Endothelial cell of umbilical vein (primary cell): ENCODE data around the gene ZNF48. TPM values are rescaled to one million over a fixed set of nuclear protein-coding genes. Genes with fewer than 3 reads are reported as not detected.

Experiments used
- BruUV-seq: library from RNA; stranded (reverse); fragments of 400-500 nt; replicated peaks from 2 replicates; lab custom pipeline; 2021; lab: Mats Ljungman, UMichigan
- CTCF ChIA-PET: fragments of 300-600, 350-600 bp; sonication (Branson Sonifier 250); formaldehyde crosslinking; loops from one replicate; lab custom pipeline; 2021; ENCODE audit warnings: antibody characterized with exemption, inconsistent platforms; lab: Charles Lee
- POLR2A ChIA-PET: fragments of 300-600, 350-600 bp; sonication (Branson Sonifier 250); formaldehyde crosslinking; loops from one replicate; lab custom pipeline; 2021; ENCODE audit warnings: antibody characterized with exemption, inconsistent platforms; lab: Charles Lee
- DNase-seq: peaks from one replicate; pipeline ENCODE4 v3.0.0-alpha.2; 2011; ENCODE audit warnings: low read depth, low spot score
- FAIRE-seq: peaks from 2 replicates; lab custom pipeline; 2011; peaks lifted over from hg19 to GRCh38; lab: Jason Lieb, UNC
- H2AFZ ChIP-seq: 2 replicates; pipeline ENCODE4 v1.6.0; 2012; ENCODE audit warnings: low read depth, low read length, control low read depth, inconsistent platforms
- H3K27ac ChIP-seq: 2 replicates; pipeline ENCODE4 v1.5.1; 2011; ENCODE audit warnings: low read depth, mild to moderate bottlenecking, control low read depth, low read length, moderate library complexity; ENCODE audit not compliant: insufficient read depth
- H3K27me3 ChIP-seq, 2 experiments: 2 replicates each; pipeline versions ENCODE4 v1.6.0 to v1.6.1; 2011; ENCODE audit warnings: low read length in 2 of 2, mixed read lengths in 1 of 2; ENCODE audit not compliant: control insufficient read depth in 2 of 2, insufficient read depth in 2 of 2
- H3K36me3 ChIP-seq, 2 experiments: 2 replicates in 1 of 2; 3 replicates in 1 of 2; pipeline ENCODE4 v1.5.1; 2011; ENCODE audit warnings: low read length in 2 of 2, mild to moderate bottlenecking in 1 of 2, moderate library complexity in 1 of 2; ENCODE audit not compliant: control insufficient read depth in 2 of 2, insufficient read depth in 2 of 2; ENCODE audit errors: extremely low read depth in 1 of 2
- H3K4me1 ChIP-seq: 3 replicates; pipeline ENCODE4 v1.5.1; 2011; ENCODE audit warnings: mild to moderate bottlenecking, low read length; ENCODE audit not compliant: control insufficient read depth, insufficient read depth; ENCODE audit errors: extremely low read depth
- H3K4me2 ChIP-seq: 2 replicates; pipeline ENCODE4 v1.6.1; 2011; ENCODE audit warnings: low read length, control low read depth, mixed read lengths; ENCODE audit not compliant: insufficient read depth
- H3K4me3 ChIP-seq, 3 experiments: fragments of 200-600 bp in 1 of 3; sonication (generic), shearing (Covaris generic) in 1 of 3; replicated peaks in 1 of 3; 2 replicates each; pipeline ENCODE4 v1.5.1; 2011 to 2016; ENCODE audit warnings: control low read depth in 3 of 3, low read length in 3 of 3, mild to moderate bottlenecking in 2 of 3, inconsistent platforms in 1 of 3, low read depth in 1 of 3, moderate library complexity in 1 of 3; ENCODE audit not compliant: insufficient read depth in 1 of 3
- H3K79me2 ChIP-seq: 2 replicates; pipeline ENCODE4 v1.6.0; 2012; ENCODE audit warnings: low read length, inconsistent platforms; ENCODE audit not compliant: control insufficient read depth, insufficient read depth
- H3K9ac ChIP-seq: replicated peaks from 2 replicates; pipeline ENCODE3; 2011; ENCODE audit warnings: low read length, control low read depth; ENCODE audit not compliant: insufficient read depth; ENCODE audit errors: extremely low read depth
- H3K9me1 ChIP-seq: replicated peaks from 3 replicates; pipeline ENCODE4 v1.6.0; 2011; ENCODE audit warnings: mild to moderate bottlenecking, low read length; ENCODE audit not compliant: control insufficient read depth, insufficient read depth; ENCODE audit errors: extremely low read depth
- H3K9me3 ChIP-seq: replicated peaks from 2 replicates; pipeline ENCODE4 v1.5.1; 2012; ENCODE audit warnings: low read length, inconsistent platforms; ENCODE audit not compliant: control insufficient read depth, insufficient read depth
- H4K20me1 ChIP-seq: replicated peaks from 2 replicates; pipeline ENCODE3; 2011; ENCODE audit warnings: mild to moderate bottlenecking, low read length; ENCODE audit not compliant: control insufficient read depth, insufficient read depth; ENCODE audit errors: extremely low read depth
- CTCF ChIP-seq, 2 donors: IDR thresholded peaks; 1 replicate in 1 of 2; 2 replicates in 1 of 2; pipeline ENCODE4 v1.5.1; 2011; ENCODE audit warnings: low read length in 2 of 2, mild to moderate bottlenecking in 2 of 2, moderate library complexity in 2 of 2, control low read depth in 1 of 2, inconsistent platforms in 1 of 2, low read depth in 1 of 2; ENCODE audit not compliant: insufficient read depth in 1 of 2; ENCODE audit errors: extremely low read depth in 1 of 2
- EZH2 ChIP-seq: IDR thresholded peaks from 2 replicates; pipeline ENCODE4 v1.6.1; 2012; ENCODE audit warnings: borderline replicate concordance, low read depth, mild to moderate bottlenecking, moderate library complexity, low read length, inconsistent platforms; ENCODE audit not compliant: severe bottlenecking
- FOS ChIP-seq: IDR thresholded peaks from 2 replicates; pipeline ENCODE4 v1.6.1; 2011; ENCODE audit warnings: mild to moderate bottlenecking, low read length, moderate library complexity, borderline replicate concordance; ENCODE audit not compliant: insufficient read depth
- GATA2 ChIP-seq: IDR thresholded peaks from 2 replicates; pipeline ENCODE4 v1.7.0; 2011; ENCODE audit warnings: low read depth, mild to moderate bottlenecking, moderate library complexity, mixed read lengths, low read length; ENCODE audit not compliant: insufficient read length, insufficient read depth
- JUN ChIP-seq: IDR thresholded peaks from 2 replicates; pipeline ENCODE4 v1.6.1; 2011; ENCODE audit warnings: borderline replicate concordance, low read depth; ENCODE audit not compliant: insufficient read length, insufficient read depth
- MYC ChIP-seq: IDR thresholded peaks from one replicate; pipeline ENCODE4 v1.6.1; 2011; ENCODE audit warnings: mild to moderate bottlenecking, low read depth, low read length
- POLR2A ChIP-seq: IDR thresholded peaks from 2 replicates; pipeline ENCODE4 v1.6.1; 2012; ENCODE audit warnings: low read depth, mild to moderate bottlenecking, control low read depth, low read length
- POLR2AphosphoS5 ChIP-seq: IDR thresholded peaks from 2 replicates; pipeline ENCODE4 v1.6.1; 2012; ENCODE audit warnings: low read depth, mild to moderate bottlenecking, control low read depth, low read length, moderate library complexity; ENCODE audit not compliant: insufficient read depth
- dilution Hi-C: fragments of 300-500 bp; cut with MboI; formaldehyde crosslinking; loops from one replicate; pipeline ENCODE4 v1.15.0; 2019; ENCODE audit warnings: low sequenced_read_pairs; ENCODE audit not compliant: extremely low pct_ligation_motif_present
- intact Hi-C: fragments of 100-400 bp; cut with micrococcal nuclease; formaldehyde crosslinking; loops from one replicate; pipeline ENCODE4 v1.10.0; 2022
- polyA plus RNA-seq, 4 experiments: library from polyadenylated mRNA; depleted of rRNA in 3 of 4; stranded (reverse) in 3 of 4; unstranded in 1 of 4; fragments of >200 nt; gene quantifications; 2 replicates each; pipeline versions ENCODE4 v1.2.1 to v1.2.3, GENCODE V29; 2011 to 2012; ENCODE audit warnings: missing spikeins in 1 of 4
- total RNA-seq: library from RNA; stranded (reverse); gene quantifications from 2 replicates; pipeline ENCODE4 v1.2.3, GENCODE V29; 2021
- TF ChIP-seq, protein P1 (sequence below): IDR thresholded peaks from 2 replicates; pipeline ENCODE4 v1.6.1; 2011; ENCODE audit not compliant: insufficient read depth, insufficient read length

ZNF48 gene
- total and polyA plus RNA-seq, 2 donors (not counting 3 experiments of a cell fraction or from before 2014, with no cell fraction given), result 15.3 to 16.1 TPM

DNA sequence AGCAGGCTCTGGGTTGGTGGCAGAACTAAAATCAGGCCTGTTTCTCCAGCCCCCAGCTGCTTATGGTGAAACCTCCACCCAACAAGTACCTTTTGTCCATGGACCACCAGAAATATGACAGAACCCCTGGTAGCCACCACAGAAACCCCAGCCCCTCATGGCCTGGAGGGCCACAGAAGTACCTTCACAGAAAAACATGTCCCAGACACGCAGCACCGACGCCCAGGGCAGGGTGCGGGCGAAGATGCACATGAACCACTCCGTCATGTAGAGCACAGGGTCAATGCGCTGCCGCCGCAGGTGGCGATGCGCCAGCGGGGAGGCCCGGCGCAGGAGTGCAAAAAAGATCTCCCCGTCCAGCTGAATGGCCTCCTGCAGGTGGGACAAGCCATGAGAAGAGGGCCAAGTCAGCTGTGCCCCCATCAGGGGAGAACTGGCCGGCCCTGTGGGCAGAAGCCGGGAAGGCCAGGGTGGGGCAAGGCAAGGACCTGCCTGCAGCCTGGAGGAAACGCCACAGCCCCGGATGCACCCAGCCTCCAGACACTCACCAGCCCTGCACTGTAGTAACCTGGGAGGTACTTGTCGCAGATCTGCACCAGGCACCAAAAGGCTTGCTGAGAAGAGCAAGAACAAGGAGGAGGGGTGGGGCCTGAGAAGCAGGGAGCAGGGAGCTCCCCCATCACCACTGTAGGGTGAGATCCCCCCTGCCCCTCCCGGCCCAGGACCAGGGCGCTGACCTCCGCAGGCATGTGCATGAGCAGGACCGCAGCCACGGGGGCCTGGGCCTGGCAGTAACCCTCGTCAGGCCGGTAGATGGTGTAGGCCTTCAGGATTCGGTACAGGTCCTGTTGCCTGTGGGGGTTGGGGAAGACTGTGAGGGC lies 36.0 kb upstream of the ZNF48 start:
- Histone ChIP-seq H3K4me2 (no peak overlapping the region), H3K9me3 (no peaks in the 10 kb centered on the region), H3K27me3 (no peaks in the 10 kb centered on the region), H3K4me3 (no peak overlapping the region), H3K36me3 (peaks cover 0 to 27% of the 10 kb centered on the region in 2 experiments), H3K4me1 (peaks cover 10% of the 10 kb centered on the region), H3K9me1 (no peaks in the 10 kb centered on the region), H3K27ac (no peak overlapping the region), H4K20me1 (no peaks in the 10 kb centered on the region), H3K79me2 (peaks cover 33% of the 10 kb centered on the region), H2AFZ (no peak overlapping the region), H3K9ac (no peak overlapping the region)
- TF ChIP-seq MYC, result no peak
- TF ChIP-seq EZH2, result no peak
- no peak for TF ChIP-seq JUN
- no peak for TF ChIP-seq POLR2A
- no peak for TF ChIP-seq FOS
- TF ChIP-seq CTCF (IDR thresholded peaks at IDR 0.05; ENCODE audit: extremely low read depth in 1 of 2, insufficient read depth in 1 of 2, low read depth in 1 of 2, low read length in 2 of 2), result no peak
- TF ChIP-seq POLR2AphosphoS5, result no peak
- TF ChIP-seq, protein P1, sequence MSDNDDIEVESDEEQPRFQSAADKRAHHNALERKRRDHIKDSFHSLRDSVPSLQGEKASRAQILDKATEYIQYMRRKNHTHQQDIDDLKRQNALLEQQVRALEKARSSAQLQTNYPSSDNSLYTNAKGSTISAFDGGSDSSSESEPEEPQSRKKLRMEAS, result no peak
- no peak for TF ChIP-seq GATA2
- POLR2A ChIA-PET, result no interaction called here
- CTCF ChIA-PET, result interaction anchor here (1.8 kb wide), 1 partner anchor 50 kb away, joined by 5 read pairs; no protein-coding TSS in a partner anchor
- FAIRE-seq, result no peak
- intact Hi-C loops (no loop called here), dilution Hi-C loops (no loop called here)
- no peak for DNase-seq
- no TSS peak for BruUV-seq
